Effector memory CD4-positive, alpha-beta T cell (primary cell): Measurements from ENCODE around the gene SELENOP.
"Not testable (repeated sequence)": the region's sequence is repeated elsewhere in the genome, so short reads cannot be mapped to it uniquely, and the experiment has no call there.

ENCODE experiments used
- DNase-seq, 3 donors: peaks; one replicate each; pipeline ENCODE4 v3.0.0-alpha.2; 2020
- H3K27ac ChIP-seq: 2 replicates; pipeline ENCODE4 v1.7.0; 2013; ENCODE audit warnings: mild to moderate bottlenecking, low read length, moderate library complexity; ENCODE audit not compliant: insufficient read depth, poor library complexity, severe bottlenecking
- H3K27me3 ChIP-seq: replicated peaks from 2 replicates; pipeline ENCODE4 v1.7.0; 2013; ENCODE audit warnings: mild to moderate bottlenecking, low read length; ENCODE audit not compliant: insufficient read depth, control insufficient read depth, poor library complexity, severe bottlenecking
- H3K36me3 ChIP-seq: 2 replicates; pipeline ENCODE4 v1.7.0; 2013; ENCODE audit warnings: mild to moderate bottlenecking, low read length, moderate library complexity; ENCODE audit not compliant: control insufficient read depth, insufficient read depth
- H3K4me1 ChIP-seq: 2 replicates; pipeline ENCODE4 v1.7.0; 2013; ENCODE audit warnings: low read length, mild to moderate bottlenecking; ENCODE audit not compliant: control insufficient read depth, insufficient read depth, poor library complexity, severe bottlenecking
- H3K4me3 ChIP-seq: 2 replicates; pipeline ENCODE4 v1.7.0; 2013; ENCODE audit warnings: low read length, low read depth, mild to moderate bottlenecking; ENCODE audit not compliant: insufficient read depth, poor library complexity, severe bottlenecking
- H3K9me3 ChIP-seq: 2 replicates; pipeline ENCODE4 v1.7.0; 2013; ENCODE audit warnings: mild to moderate bottlenecking, low read length, moderate library complexity; ENCODE audit not compliant: control insufficient read depth

Gene SELENOP

GRCh38 chr5:42826757-42827515, 15.2 kb upstream of the SELENOP start:
- Histone ChIP-seq H3K27ac (no peak overlapping the region), H3K4me3 (no peak overlapping the region), H3K36me3 (no peaks in the 10 kb centered on the region), H3K27me3 (no peaks in the 10 kb centered on the region), H3K9me3 (no peaks in the 10 kb centered on the region), H3K4me1 (no peaks in the 10 kb centered on the region)
- DNase-seq: no peak

GRCh38 chr5:42825422-42826148, 13.9 kb upstream of the SELENOP start:
- Histone ChIP-seq H3K27ac (no peak overlapping the region), H3K36me3 (no peaks in the 10 kb centered on the region), H3K27me3 (no peaks in the 10 kb centered on the region), H3K4me3 (no peak overlapping the region), H3K4me1 (no peaks in the 10 kb centered on the region), H3K9me3 (no peaks in the 10 kb centered on the region)
- no peak for DNase-seq

GRCh38 chr5:42824347-42824976, 12.8 kb upstream of the SELENOP start:
- DNase-seq: no peak
- Histone ChIP-seq H3K4me1 (no peaks in the 10 kb centered on the region), H3K27me3 (no peaks in the 10 kb centered on the region), H3K36me3 (no peaks in the 10 kb centered on the region), H3K27ac (no peak overlapping the region), H3K4me3 (no peak overlapping the region), H3K9me3 (no peaks in the 10 kb centered on the region)

- Histone ChIP-seq H3K4me1 (no peaks in the 10 kb centered on the region), H3K9me3 (no peaks in the 10 kb centered on the region), H3K27ac (no peak overlapping the region), H3K36me3 (no peaks in the 10 kb centered on the region), H3K27me3 (no peaks in the 10 kb centered on the region), H3K4me3 (no peak overlapping the region)
- no peak for DNase-seq
These were observed 10.9 kb upstream of the SELENOP start for GRCh38 chr5:42822548-42822947.

DNA sequence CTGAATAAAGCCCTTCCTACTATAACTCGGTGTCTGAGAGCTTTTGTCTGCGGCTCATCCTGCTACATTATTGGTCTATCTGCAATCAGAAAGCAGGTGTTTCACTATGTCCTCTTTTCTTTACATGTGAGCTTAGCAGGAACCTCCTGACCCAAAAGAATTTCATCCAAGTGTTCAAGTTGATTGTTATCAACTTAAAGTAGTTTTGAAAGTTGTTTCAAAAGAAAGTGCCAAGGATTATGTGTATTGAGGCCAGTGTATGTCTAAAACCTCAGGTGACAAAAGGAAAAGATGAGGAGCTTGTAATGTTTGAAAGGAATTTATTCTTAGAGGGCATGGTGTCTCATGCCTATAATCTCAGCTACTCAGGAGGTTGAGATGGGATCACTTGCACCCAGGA, 8.1 kb upstream of the SELENOP start:
- H3K27me3 ChIP-seq: no peaks in the 10 kb centered on the region
- DNase-seq: no peak
- H3K36me3 ChIP-seq: no peaks in the 10 kb centered on the region
- H3K27ac ChIP-seq: no peak overlapping the region
- no peak overlapping the region for H3K4me3 ChIP-seq
- H3K9me3 ChIP-seq: no peaks in the 10 kb centered on the region
- no peaks in the 10 kb centered on the region for H3K4me1 ChIP-seq

GRCh38 chr5:42816546-42816945, 4.9 kb upstream of the SELENOP start:
- H3K9me3 ChIP-seq, DNase-seq, H3K36me3 ChIP-seq, H3K4me3 ChIP-seq, H3K27me3 ChIP-seq, H3K27ac ChIP-seq, H3K4me1 ChIP-seq: not testable (repeated sequence)

GRCh38 chr5:42813533-42813932, 1.8 kb upstream of the SELENOP start:
- DNase-seq: no peak
- H3K4me1 ChIP-seq: no peaks in the 10 kb centered on the region
- H3K4me3 ChIP-seq: no peak overlapping the region
- no peak overlapping the region for H3K27ac ChIP-seq
- no peaks in the 10 kb centered on the region for H3K36me3 ChIP-seq
- H3K9me3 ChIP-seq: no peaks in the 10 kb centered on the region
- no peaks in the 10 kb centered on the region for H3K27me3 ChIP-seq

DNA sequence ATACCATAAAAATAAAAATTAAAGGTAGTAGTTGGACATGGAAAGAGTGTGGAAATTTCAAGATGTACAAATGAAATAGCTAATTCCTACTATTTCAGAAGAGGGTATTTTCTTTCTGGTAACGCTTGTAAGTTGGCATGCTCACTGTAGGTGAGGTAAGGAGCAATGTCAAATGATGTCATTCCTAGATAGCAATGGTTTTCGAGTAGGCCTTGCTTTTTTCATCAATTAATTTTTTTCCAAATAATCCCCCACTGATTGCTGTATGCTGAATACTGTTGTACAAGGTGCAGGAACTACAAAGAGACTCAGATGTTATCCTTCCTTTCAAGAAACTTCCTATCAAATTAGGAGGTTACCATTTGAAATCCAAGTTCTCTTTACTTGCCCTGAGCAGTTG, 928 bp upstream of the SELENOP start:
- Histone ChIP-seq H3K4me1 (no peaks in the 10 kb centered on the region), H3K27ac (no peak overlapping the region), H3K4me3 (no peak overlapping the region), H3K36me3 (no peaks in the 10 kb centered on the region), H3K9me3 (no peaks in the 10 kb centered on the region), H3K27me3 (no peaks in the 10 kb centered on the region)
- DNase-seq: no peak

GRCh38 chr5:42810834-42811590, 680 bp downstream of the SELENOP start:
- Histone ChIP-seq H3K27ac (no peak overlapping the region), H3K4me3 (no peak overlapping the region), H3K9me3 (no peaks in the 10 kb centered on the region), H3K27me3 (no peaks in the 10 kb centered on the region), H3K36me3 (no peaks in the 10 kb centered on the region), H3K4me1 (no peaks in the 10 kb centered on the region)
- no peak for DNase-seq
